DOHH2 (cell line): ENCODE measurements around the gene ZCCHC9.

ENCODE experiments used
- EZH2phosphoT487 ChIP-seq: fragments of 200-600 bp; sonication (generic); IDR thresholded peaks from 2 replicates; pipeline ENCODE4 v1.6.1; 2017; ENCODE audit warnings: borderline replicate concordance, mild to moderate bottlenecking, antibody characterized with exemption, low read length, moderate library complexity, mixed read lengths
- TF ChIP-seq, protein P1 (sequence below): fragments of 200-600 bp; sonication (generic); IDR thresholded peaks from one replicate; pipeline ENCODE4 v1.5.1; 2014; ENCODE audit warnings: antibody characterized with exemption, mild to moderate bottlenecking, low read depth, low read length; ENCODE audit not compliant: poor library complexity, severe bottlenecking

DNA sequence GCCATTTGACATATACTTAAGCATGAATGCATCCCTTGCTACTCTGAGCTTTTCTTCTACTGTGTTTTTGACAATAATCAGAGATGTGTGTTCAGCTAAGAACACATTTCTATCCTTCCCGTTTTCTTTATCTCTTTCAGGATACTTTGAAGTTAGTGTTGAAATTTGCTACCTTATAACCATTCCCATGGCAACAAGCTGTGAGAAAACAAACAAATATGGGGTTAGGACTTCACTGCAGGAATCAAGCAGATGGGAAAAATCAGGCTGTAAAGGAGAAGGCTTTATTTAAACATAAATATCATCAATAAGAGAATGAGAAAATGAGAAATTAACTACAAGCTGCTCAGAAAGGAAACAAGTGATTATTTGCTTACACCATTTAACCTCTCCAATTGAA, 35.2 kb downstream of the ZCCHC9 start:
- TF ChIP-seq, protein P1, sequence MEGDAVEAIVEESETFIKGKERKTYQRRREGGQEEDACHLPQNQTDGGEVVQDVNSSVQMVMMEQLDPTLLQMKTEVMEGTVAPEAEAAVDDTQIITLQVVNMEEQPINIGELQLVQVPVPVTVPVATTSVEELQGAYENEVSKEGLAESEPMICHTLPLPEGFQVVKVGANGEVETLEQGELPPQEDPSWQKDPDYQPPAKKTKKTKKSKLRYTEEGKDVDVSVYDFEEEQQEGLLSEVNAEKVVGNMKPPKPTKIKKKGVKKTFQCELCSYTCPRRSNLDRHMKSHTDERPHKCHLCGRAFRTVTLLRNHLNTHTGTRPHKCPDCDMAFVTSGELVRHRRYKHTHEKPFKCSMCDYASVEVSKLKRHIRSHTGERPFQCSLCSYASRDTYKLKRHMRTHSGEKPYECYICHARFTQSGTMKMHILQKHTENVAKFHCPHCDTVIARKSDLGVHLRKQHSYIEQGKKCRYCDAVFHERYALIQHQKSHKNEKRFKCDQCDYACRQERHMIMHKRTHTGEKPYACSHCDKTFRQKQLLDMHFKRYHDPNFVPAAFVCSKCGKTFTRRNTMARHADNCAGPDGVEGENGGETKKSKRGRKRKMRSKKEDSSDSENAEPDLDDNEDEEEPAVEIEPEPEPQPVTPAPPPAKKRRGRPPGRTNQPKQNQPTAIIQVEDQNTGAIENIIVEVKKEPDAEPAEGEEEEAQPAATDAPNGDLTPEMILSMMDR = no peak
- TF ChIP-seq EZH2phosphoT487 = no peak
